ENCODE data around the gene WDR88.

WDR88 gene

DNA sequence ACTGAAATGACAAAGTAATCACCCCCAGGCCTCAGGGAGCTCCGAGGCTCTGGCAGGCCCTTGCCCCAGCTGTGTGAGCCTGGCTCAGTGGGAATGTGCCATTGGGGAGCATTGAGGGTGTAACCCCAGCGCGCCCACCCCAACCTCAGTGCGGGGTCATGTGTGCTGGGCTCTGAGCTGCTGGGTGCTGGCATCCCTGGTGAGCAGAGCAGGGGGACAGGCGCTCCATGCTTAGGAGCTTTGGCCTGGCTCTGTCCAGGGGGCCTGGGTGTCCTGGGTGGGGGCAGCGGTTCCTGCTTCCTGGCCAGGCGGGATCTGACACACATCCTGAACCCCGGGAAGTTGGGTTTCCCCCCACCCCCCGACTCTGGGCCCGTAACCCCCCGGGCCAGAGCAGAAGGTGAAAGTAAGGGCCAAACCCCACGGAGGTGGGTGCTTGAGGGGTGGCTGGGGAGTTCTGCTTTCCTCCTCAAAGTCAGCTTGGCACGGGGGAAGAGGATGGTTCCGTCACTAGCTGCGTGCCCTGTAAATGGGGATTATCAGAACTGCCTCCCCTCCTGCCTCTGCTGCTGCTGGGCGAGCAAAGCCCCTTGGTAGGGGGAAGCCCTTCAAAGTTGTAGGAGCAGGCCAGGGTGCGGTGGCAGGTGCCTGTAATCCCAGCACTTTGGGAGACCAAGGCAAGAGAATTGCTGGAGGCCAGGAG is 63.9 kb downstream of the WDR88 start:
- H3F3A ChIP-seq (ENCODE audit: control insufficient read depth, insufficient read depth) = no peaks in the 10 kb centered on the region
- H3K9me3 ChIP-seq (ENCODE audit: control insufficient read depth, insufficient read depth, low read length) = no peaks in the 10 kb centered on the region
- H3K4me1 ChIP-seq (ENCODE audit: control insufficient read depth, low read length) = no peaks in the 10 kb centered on the region
- H3K27me3 ChIP-seq (ENCODE audit: control insufficient read depth, low read length) = no peaks in the 10 kb centered on the region
- H3K4me2 ChIP-seq (ENCODE audit: low read length) = no peak overlapping the region
- H4K20me1 ChIP-seq (ENCODE audit: control insufficient read depth, insufficient read depth, low read depth, low read length) = no peaks in the 10 kb centered on the region
- no peaks in the 10 kb centered on the region for H3K9me2 ChIP-seq (replicated peaks; ENCODE audit: control insufficient read depth, low read length)
- H3K27ac ChIP-seq (ENCODE audit: low read depth, low read length) = no peak overlapping the region
- TF ChIP-seq, protein P1, sequence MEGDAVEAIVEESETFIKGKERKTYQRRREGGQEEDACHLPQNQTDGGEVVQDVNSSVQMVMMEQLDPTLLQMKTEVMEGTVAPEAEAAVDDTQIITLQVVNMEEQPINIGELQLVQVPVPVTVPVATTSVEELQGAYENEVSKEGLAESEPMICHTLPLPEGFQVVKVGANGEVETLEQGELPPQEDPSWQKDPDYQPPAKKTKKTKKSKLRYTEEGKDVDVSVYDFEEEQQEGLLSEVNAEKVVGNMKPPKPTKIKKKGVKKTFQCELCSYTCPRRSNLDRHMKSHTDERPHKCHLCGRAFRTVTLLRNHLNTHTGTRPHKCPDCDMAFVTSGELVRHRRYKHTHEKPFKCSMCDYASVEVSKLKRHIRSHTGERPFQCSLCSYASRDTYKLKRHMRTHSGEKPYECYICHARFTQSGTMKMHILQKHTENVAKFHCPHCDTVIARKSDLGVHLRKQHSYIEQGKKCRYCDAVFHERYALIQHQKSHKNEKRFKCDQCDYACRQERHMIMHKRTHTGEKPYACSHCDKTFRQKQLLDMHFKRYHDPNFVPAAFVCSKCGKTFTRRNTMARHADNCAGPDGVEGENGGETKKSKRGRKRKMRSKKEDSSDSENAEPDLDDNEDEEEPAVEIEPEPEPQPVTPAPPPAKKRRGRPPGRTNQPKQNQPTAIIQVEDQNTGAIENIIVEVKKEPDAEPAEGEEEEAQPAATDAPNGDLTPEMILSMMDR (IDR thresholded peaks at IDR 0.05; ENCODE audit: low read depth, low read length, poor library complexity, severe bottlenecking) = no peak
- no peak for TF ChIP-seq EZH2phosphoT487 (IDR thresholded peaks at IDR 0.05; ENCODE audit: borderline replicate concordance, low read length)
- no peaks in the 10 kb centered on the region for H3K36me3 ChIP-seq (ENCODE audit: control insufficient read depth, low read length)
- no peak overlapping the region for H3K4me3 ChIP-seq (ENCODE audit: low read length)
- H3K79me2 ChIP-seq (ENCODE audit: control insufficient read depth, low read length) = no peaks in the 10 kb centered on the region

DNA sequence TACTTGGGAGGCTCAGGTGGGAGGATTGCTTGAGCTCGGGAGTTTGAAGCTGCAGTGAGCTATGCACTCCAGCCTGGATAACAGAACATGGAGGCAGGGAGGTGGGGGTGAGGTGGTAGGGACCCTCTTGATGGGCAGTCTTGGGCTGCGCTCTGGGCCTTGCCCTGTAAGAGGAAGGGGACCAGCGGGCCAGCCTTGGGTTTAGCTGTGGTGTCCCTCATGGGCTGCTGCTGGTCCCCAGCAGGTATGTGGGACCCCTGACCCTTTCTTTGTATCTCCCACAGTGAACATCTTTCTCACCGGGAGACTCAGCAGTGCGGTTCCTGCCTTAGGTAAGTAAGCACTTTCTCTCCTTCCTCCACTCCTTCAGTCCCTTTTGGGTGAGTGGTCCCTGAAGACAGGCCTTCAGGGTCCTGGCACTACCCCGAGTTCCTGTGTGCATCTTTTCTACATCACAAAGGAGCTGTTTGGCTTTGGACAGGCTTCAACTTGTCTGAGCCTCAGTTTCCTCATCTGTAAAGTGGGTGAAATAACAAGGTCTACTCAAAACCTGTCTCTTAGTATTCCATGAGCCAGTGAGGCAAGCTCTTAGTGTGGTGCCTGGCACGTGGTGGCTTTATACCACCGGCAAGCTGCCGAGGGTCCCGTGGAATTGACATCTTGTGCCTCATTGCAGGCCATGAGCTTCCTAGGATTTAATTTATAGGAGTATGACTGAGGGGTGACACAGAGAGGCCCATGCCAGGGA is 64.7 kb downstream of the WDR88 start:
- Histone ChIP-seq H3K27me3 (ENCODE audit: control insufficient read depth, low read length) (no peaks in the 10 kb centered on the region), H3K27ac (ENCODE audit: low read depth, low read length) (no peak overlapping the region), H3K36me3 (ENCODE audit: control insufficient read depth, low read length) (no peaks in the 10 kb centered on the region), H3K4me1 (ENCODE audit: control insufficient read depth, low read length) (no peaks in the 10 kb centered on the region), H3K4me2 (ENCODE audit: low read length) (no peak overlapping the region), H4K20me1 (ENCODE audit: control insufficient read depth, insufficient read depth, low read depth, low read length) (no peaks in the 10 kb centered on the region), H3K9me2 (replicated peaks; ENCODE audit: control insufficient read depth, low read length) (no peaks in the 10 kb centered on the region), H3K4me3 (ENCODE audit: low read length) (no peak overlapping the region), H3K79me2 (ENCODE audit: control insufficient read depth, low read length) (no peaks in the 10 kb centered on the region), H3F3A (ENCODE audit: control insufficient read depth, insufficient read depth) (no peaks in the 10 kb centered on the region), H3K9me3 (ENCODE audit: control insufficient read depth, insufficient read depth, low read length) (no peaks in the 10 kb centered on the region)
- no peak for TF ChIP-seq EZH2phosphoT487 (IDR thresholded peaks at IDR 0.05; ENCODE audit: borderline replicate concordance, low read length)
- TF ChIP-seq, protein P1 (IDR thresholded peaks at IDR 0.05; ENCODE audit: low read depth, low read length, poor library complexity, severe bottlenecking) = no peak

DNA sequence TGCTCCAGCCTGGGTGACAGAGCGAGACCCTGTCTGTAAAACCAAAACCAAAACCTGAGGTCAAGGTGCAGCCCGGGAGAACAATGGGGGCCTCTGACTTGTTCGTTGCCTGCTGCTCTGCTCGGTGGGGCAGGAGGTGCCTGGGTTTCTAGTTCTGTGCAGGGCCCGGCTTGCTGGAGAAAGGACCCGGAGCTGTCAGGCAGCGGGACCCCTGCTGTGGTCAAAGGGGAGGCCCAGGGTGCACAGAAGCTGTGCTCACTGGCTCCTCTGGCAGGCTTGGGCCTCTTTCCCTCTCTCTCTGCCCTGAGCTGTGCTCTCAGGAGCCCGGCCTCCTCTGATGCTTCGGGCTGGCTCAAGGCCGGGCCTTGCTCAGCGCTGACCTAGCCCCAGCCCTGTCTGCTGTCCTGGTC is 65.7 kb downstream of the WDR88 start:
- no peaks in the 10 kb centered on the region for H4K20me1 ChIP-seq (ENCODE audit: control insufficient read depth, insufficient read depth, low read depth, low read length)
- no peak overlapping the region for H3K27ac ChIP-seq (ENCODE audit: low read depth, low read length)
- H3K27me3 ChIP-seq (ENCODE audit: control insufficient read depth, low read length) = no peaks in the 10 kb centered on the region
- H3K4me3 ChIP-seq (ENCODE audit: low read length) = no peak overlapping the region
- no peaks in the 10 kb centered on the region for H3F3A ChIP-seq (ENCODE audit: control insufficient read depth, insufficient read depth)
- no peak overlapping the region for H3K4me2 ChIP-seq (ENCODE audit: low read length)
- TF ChIP-seq EZH2phosphoT487 (IDR thresholded peaks at IDR 0.05; ENCODE audit: borderline replicate concordance, low read length) = no peak
- TF ChIP-seq, protein P1 (IDR thresholded peaks at IDR 0.05; ENCODE audit: low read depth, low read length, poor library complexity, severe bottlenecking) = no peak
- H3K36me3 ChIP-seq (ENCODE audit: control insufficient read depth, low read length) = no peaks in the 10 kb centered on the region
- H3K4me1 ChIP-seq (ENCODE audit: control insufficient read depth, low read length) = no peaks in the 10 kb centered on the region
- no peaks in the 10 kb centered on the region for H3K9me3 ChIP-seq (ENCODE audit: control insufficient read depth, insufficient read depth, low read length)
- no peaks in the 10 kb centered on the region for H3K9me2 ChIP-seq (replicated peaks; ENCODE audit: control insufficient read depth, low read length)
- H3K79me2 ChIP-seq (ENCODE audit: control insufficient read depth, low read length) = no peaks in the 10 kb centered on the region

All from DOHH2 (cell line).